Measurements from ENCODE around the gene NEMP2.

NEMP2 gene

GRCh38 chr2:190550137-190550536 is 15.6 kb upstream of the NEMP2 start:
- TF ChIP-seq CTCF (IDR thresholded peaks at IDR 0.05; ENCODE audit: low read depth, low read length, missing control alignments), result no peak
- H3K36me3 ChIP-seq (replicated peaks), result no peaks in the 10 kb centered on the region
- H3K27me3 ChIP-seq (replicated peaks), result no peaks in the 10 kb centered on the region
- no peak overlapping the region for H3K4me3 ChIP-seq (ENCODE audit: low read depth, low read length)
- no peak overlapping the region for H3K27ac ChIP-seq
- no peak for DNase-seq
- in situ Hi-C loops (cut with HindIII; ENCODE audit: low pct_ligation_motif_present, low sequenced_read_pairs), result no loop called here

GRCh38 chr2:190547886-190548285 is 13.4 kb upstream of the NEMP2 start:
- DNase-seq, result no peak

GRCh38 chr2:190546734-190547133 is 12.2 kb upstream of the NEMP2 start:
- no peak for TF ChIP-seq CTCF (IDR thresholded peaks at IDR 0.05; ENCODE audit: low read depth, low read length, missing control alignments)

More at GRCh38 chr2:190547886-190548285, 13.4 kb upstream of the NEMP2 start:
- Histone ChIP-seq H3K4me3 (ENCODE audit: low read depth, low read length) (no peak overlapping the region), H3K27ac (no peak overlapping the region), H3K27me3 (replicated peaks) (no peaks in the 10 kb centered on the region), H3K36me3 (replicated peaks) (no peaks in the 10 kb centered on the region)
- no peak for TF ChIP-seq CTCF (IDR thresholded peaks at IDR 0.05; ENCODE audit: low read depth, low read length, missing control alignments)
- in situ Hi-C loops (cut with HindIII; ENCODE audit: low pct_ligation_motif_present, low sequenced_read_pairs), result no loop called here

GRCh38 chr2:190545555-190546385 is 11.2 kb upstream of the NEMP2 start:
- no peaks in the 10 kb centered on the region for H3K27me3 ChIP-seq (replicated peaks)
- TF ChIP-seq CTCF (IDR thresholded peaks at IDR 0.05; ENCODE audit: low read depth, low read length, missing control alignments), result no peak
- H3K4me3 ChIP-seq (ENCODE audit: low read depth, low read length), result peak overlapping the region; percentile 18
- peak overlapping the region; percentile 90 for H3K27ac ChIP-seq
- DNase-seq, result peak; percentile 28
- in situ Hi-C loops (cut with HindIII; ENCODE audit: low pct_ligation_motif_present, low sequenced_read_pairs), result no loop called here
- H3K36me3 ChIP-seq (replicated peaks), result no peaks in the 10 kb centered on the region

More at GRCh38 chr2:190546734-190547133, 12.2 kb upstream of the NEMP2 start:
- no peaks in the 10 kb centered on the region for H3K27me3 ChIP-seq (replicated peaks)
- no peak for DNase-seq
- H3K36me3 ChIP-seq (replicated peaks), result no peaks in the 10 kb centered on the region
- H3K27ac ChIP-seq, result peak overlapping the region; percentile 90
- in situ Hi-C loops (cut with HindIII; ENCODE audit: low pct_ligation_motif_present, low sequenced_read_pairs), result no loop called here
- no peak overlapping the region for H3K4me3 ChIP-seq (ENCODE audit: low read depth, low read length)

- in situ Hi-C loops (cut with HindIII; ENCODE audit: low pct_ligation_motif_present, low sequenced_read_pairs), result no loop called here
- TF ChIP-seq CTCF (IDR thresholded peaks at IDR 0.05; ENCODE audit: low read depth, low read length, missing control alignments), result no peak
- Histone ChIP-seq H3K36me3 (replicated peaks) (no peaks in the 10 kb centered on the region), H3K27me3 (replicated peaks) (no peaks in the 10 kb centered on the region), H3K4me3 (ENCODE audit: low read depth, low read length) (peak overlapping the region; percentile 18), H3K27ac (peak overlapping the region; percentile 90)
- DNase-seq, result no peak
Observed at GRCh38 chr2:190545093-190545492, 10.6 kb upstream of the NEMP2 start.

Data from brain microvascular endothelial cell (primary cell).